BE2C (cell line): Measurements from ENCODE around the gene COL5A1.

Source experiments
- DNase-seq: peaks from one replicate; pipeline ENCODE4 v3.0.0-alpha.2; 2020
- H3K27me3 ChIP-seq: fragments of 250-450 bp; sonication (Bioruptor Pico); 2 replicates; pipeline ENCODE4 v1.5.1; 2020; ENCODE audit warnings: mild to moderate bottlenecking
- H3K36me3 ChIP-seq: fragments of 250-450 bp; sonication (Bioruptor Pico); 2 replicates; pipeline ENCODE4 v1.5.1; 2020; ENCODE audit warnings: mild to moderate bottlenecking
- H3K4me1 ChIP-seq: fragments of 250-450 bp; sonication (Bioruptor Pico); 2 replicates; pipeline ENCODE4 v1.5.1; 2020
- H3K4me3 ChIP-seq: 2 replicates; pipeline ENCODE4 v1.5.1; 2011; ENCODE audit warnings: low read depth, low read length
- H3K9me3 ChIP-seq: fragments of 250-450 bp; sonication (Bioruptor Pico); 2 replicates; pipeline ENCODE4 v1.5.1; 2020
- TF ChIP-seq, protein P1 (sequence below): IDR thresholded peaks from 2 replicates; pipeline ENCODE4 v1.5.1; 2012; ENCODE audit warnings: mild to moderate bottlenecking, low read depth, low read length

The COL5A1 gene

DNA sequence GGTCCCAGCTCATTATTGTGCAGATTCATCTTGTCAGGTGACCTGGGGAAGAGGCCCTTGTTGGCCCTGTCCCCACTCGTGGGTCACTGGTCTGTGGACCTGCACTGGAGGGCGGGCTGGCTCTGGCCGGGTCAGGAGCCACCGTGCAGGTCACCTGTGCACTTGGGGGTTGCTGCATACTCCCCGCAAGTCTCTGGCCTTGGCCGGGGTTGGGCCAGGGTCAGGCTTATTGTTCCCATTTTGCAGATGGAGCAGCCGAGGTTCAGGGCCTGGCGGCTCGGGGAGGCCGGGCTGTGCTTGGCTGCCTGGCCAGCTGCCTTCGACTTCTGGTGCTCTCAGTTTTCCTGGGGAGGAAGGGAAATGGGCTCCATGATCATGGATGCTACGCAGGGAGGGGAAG lies 130.7 kb downstream of the COL5A1 start:
- Histone ChIP-seq H3K4me3 (no peak overlapping the region), H3K36me3 (no peaks in the 10 kb centered on the region), H3K27me3 (no peaks in the 10 kb centered on the region), H3K4me1 (peaks cover 12% of the 10 kb centered on the region), H3K9me3 (no peaks in the 10 kb centered on the region)
- no peak for DNase-seq
- TF ChIP-seq, protein P1, sequence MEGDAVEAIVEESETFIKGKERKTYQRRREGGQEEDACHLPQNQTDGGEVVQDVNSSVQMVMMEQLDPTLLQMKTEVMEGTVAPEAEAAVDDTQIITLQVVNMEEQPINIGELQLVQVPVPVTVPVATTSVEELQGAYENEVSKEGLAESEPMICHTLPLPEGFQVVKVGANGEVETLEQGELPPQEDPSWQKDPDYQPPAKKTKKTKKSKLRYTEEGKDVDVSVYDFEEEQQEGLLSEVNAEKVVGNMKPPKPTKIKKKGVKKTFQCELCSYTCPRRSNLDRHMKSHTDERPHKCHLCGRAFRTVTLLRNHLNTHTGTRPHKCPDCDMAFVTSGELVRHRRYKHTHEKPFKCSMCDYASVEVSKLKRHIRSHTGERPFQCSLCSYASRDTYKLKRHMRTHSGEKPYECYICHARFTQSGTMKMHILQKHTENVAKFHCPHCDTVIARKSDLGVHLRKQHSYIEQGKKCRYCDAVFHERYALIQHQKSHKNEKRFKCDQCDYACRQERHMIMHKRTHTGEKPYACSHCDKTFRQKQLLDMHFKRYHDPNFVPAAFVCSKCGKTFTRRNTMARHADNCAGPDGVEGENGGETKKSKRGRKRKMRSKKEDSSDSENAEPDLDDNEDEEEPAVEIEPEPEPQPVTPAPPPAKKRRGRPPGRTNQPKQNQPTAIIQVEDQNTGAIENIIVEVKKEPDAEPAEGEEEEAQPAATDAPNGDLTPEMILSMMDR: no peak

DNA sequence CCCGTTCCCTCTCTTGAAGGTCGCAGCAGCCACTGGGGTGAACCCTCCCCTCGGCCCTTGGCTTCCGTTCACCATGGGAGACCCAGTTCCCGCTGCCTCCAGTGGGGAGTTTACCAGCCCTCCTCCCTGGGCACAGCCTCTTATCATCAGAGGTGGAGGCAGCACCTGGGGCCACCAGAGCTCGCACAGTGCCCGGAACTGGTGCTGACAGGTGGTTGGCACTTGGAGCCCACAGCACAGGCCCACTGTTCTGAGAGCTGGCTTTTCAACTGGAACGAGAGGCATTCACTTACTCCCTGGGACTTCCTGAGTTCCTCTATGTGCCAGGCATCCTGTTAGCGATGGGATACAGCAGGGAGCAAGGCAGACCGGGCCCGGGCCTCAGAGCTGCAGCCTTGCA lies 132.2 kb downstream of the COL5A1 start:
- H3K27me3 ChIP-seq: no peaks in the 10 kb centered on the region
- no peak overlapping the region for H3K4me3 ChIP-seq
- no peaks in the 10 kb centered on the region for H3K36me3 ChIP-seq

DNA sequence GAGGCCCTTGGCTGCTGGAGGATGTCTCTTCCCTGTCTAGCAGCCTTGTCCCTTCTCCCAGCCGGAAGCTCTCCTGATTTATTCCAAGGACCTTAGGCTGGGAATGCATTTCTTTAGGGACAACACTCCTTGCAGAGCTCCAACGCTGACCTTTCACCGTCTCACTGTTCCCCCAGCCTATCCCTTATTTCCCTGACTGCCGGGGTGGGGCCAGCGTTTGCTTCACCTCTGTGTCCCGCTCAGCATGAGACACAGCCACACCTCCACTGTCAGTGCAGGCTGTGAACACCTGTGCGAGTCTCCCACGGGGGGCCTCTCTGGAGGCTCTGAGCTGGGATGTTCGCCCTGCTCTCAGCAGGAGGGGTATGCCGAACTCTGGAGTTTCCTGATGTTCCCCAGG lies 132.8 kb downstream of the COL5A1 start:
- H3K9me3 ChIP-seq: no peaks in the 10 kb centered on the region
- no peak overlapping the region for H3K4me3 ChIP-seq
- H3K27me3 ChIP-seq: no peaks in the 10 kb centered on the region
- no peaks in the 10 kb centered on the region for H3K36me3 ChIP-seq
- TF ChIP-seq, protein P1: no peak
- peaks cover 7% of the 10 kb centered on the region for H3K4me1 ChIP-seq
- no peak for DNase-seq

More for the DNA sequence above, 132.2 kb downstream of the COL5A1 start:
- Histone ChIP-seq H3K9me3 (no peaks in the 10 kb centered on the region), H3K4me1 (peaks cover 8% of the 10 kb centered on the region)
- DNase-seq: no peak
- TF ChIP-seq, protein P1: no peak

DNA sequence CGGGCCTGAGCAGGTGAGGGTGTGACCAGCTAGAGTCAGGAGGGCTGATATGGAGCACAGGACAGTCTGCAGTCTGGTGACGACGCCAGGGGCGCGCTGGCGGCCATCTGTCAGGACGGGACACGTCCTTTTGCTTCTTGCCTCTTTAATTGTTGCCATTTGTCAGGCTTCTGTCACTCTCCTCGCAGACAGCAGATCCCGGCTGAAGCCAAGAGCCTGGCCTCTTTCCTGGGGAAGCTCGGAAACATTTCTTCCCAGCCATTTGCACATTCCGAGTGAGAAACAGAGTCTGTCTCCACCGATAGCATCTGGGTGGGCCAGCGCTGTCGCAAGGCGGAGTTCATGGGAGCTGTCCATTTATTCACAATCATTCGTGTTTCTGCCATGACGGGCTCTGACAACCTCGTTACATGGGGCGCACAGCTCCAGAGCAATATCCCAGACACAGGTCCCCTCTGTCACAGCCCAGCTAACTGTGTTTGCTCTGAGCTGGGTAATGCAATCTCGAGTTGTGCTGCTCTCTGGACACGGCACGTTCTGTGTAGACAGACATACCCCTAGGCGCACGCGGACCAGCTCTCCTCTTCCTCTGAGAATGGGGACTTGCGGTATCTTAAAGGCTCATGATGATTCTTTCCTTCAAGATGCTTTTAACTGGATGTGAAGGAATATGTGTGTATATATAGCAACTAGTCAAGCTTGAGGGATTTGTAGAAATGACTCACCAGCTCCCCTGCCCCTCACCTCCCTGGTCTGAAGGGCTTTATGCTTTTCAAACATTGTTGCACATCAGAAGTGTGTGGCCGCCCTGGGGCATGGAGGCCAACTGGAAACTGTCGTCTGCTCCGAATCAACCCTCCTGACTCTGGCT lies 133.7 kb downstream of the COL5A1 start:
- peak overlapping the region; percentile 35; the same call in 1 of the 2 replicates for H3K4me3 ChIP-seq
- peaks cover 7% of the 10 kb centered on the region for H3K4me1 ChIP-seq
- no peaks in the 10 kb centered on the region for H3K27me3 ChIP-seq
- no peaks in the 10 kb centered on the region for H3K9me3 ChIP-seq
- H3K36me3 ChIP-seq: no peaks in the 10 kb centered on the region
- DNase-seq: peak; percentile 64
- TF ChIP-seq, protein P1: no peak

DNA sequence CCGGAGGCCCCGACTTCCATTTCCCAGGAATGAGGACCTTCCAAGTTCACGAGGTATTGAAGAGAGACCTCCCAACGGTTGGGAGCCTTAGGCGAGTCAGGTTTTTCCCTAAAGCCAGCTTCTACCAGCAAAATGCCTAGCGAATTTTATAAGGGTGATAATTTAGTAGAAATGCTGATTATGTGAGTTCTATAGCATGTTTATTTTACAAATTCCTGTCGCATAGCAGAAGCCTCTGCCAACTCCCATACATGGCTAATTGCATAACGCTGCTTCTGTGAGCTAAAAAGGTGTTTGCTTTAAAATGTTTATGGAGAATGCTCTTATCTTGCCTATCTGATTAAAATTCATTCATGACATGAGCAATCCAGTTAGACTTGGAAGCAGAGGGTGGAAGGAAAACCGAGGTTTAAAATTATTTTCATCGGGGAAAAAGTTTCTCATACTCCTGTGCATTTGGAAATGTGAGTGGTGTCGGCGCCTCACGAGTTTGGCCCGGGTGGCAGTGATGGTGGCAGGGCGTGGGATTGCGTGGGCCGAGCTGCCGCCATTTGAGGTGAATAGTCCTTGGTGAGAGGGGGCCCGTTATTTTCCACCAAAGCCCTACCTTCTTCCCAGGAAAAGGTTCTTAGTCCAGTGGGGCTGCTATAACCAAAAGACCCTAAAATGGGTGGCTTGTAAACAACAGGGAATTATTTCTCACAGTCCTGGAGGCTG lies 134.6 kb downstream of the COL5A1 start:
- H3K36me3 ChIP-seq: no peaks in the 10 kb centered on the region
- no peaks in the 10 kb centered on the region for H3K27me3 ChIP-seq
- DNase-seq: no peak
- H3K9me3 ChIP-seq: no peaks in the 10 kb centered on the region
- TF ChIP-seq, protein P1: no peak
- no peak overlapping the region for H3K4me3 ChIP-seq
- peaks cover 7% of the 10 kb centered on the region for H3K4me1 ChIP-seq

DNA sequence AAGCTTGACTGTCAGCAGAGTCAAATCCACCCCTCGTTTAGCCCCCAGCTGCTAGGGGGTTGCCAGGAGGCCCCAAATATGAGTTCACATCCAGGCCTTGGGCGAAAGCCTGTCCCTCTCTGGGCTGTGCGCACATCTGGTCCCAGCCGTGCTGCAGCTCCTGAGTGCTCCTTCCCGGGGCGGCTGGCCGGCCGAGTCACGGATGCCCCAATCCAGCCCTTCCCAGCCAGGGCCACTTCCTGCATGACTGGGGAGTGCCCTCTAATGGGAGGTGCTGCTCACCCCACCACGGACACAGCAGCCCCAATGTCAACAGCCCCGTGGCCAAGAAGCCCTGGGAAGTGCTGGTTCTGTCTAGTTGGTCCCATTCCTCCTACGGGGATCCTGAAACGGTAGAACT lies 135.6 kb downstream of the COL5A1 start:
- TF ChIP-seq, protein P1: no peak
- Histone ChIP-seq H3K4me3 (no peak overlapping the region), H3K9me3 (no peaks in the 10 kb centered on the region), H3K27me3 (no peaks in the 10 kb centered on the region), H3K4me1 (peaks cover 7% of the 10 kb centered on the region), H3K36me3 (no peaks in the 10 kb centered on the region)
- DNase-seq: no peak
